Stomach (tissue), 4 donors: ENCODE results near the gene SCAF8.

Source experiments
- EP300 ChIP-seq: sonication (generic); formaldehyde crosslinking; IDR thresholded peaks from one replicate; pipeline ENCODE4 v1.6.1; 2017; ENCODE audit warnings: antibody characterized with exemption
- POLR2A ChIP-seq, 4 donors: fragments of 450-650 bp; IDR thresholded peaks; one replicate each; pipeline ENCODE4 v1.6.1; 2016; ENCODE audit warnings: antibody characterized with exemption in 4 of 4, control low read depth in 2 of 4, mild to moderate bottlenecking in 1 of 4, moderate library complexity in 1 of 4
- POLR2AphosphoS5 ChIP-seq, 3 donors: sonication (generic); formaldehyde crosslinking; IDR thresholded peaks; one replicate each; pipeline ENCODE4 v1.6.1; 2016; ENCODE audit warnings: antibody characterized with exemption in 3 of 3
- TF ChIP-seq, protein P1 (sequence below), 7 experiments: fragments of 450-650 bp in 4 of 7; fragments of 200-600 bp in 3 of 7; sonication (generic) in 3 of 7; IDR thresholded peaks; one replicate each; pipeline ENCODE4 v1.5.1; 2016 to 2019; ENCODE audit warnings: antibody characterized with exemption in 7 of 7, control low read depth in 2 of 7, mild to moderate bottlenecking in 1 of 7

GRCh38 chr6:154737424-154737823 lies 4.2 kb downstream of the SCAF8 start:
- TF ChIP-seq, protein P1, sequence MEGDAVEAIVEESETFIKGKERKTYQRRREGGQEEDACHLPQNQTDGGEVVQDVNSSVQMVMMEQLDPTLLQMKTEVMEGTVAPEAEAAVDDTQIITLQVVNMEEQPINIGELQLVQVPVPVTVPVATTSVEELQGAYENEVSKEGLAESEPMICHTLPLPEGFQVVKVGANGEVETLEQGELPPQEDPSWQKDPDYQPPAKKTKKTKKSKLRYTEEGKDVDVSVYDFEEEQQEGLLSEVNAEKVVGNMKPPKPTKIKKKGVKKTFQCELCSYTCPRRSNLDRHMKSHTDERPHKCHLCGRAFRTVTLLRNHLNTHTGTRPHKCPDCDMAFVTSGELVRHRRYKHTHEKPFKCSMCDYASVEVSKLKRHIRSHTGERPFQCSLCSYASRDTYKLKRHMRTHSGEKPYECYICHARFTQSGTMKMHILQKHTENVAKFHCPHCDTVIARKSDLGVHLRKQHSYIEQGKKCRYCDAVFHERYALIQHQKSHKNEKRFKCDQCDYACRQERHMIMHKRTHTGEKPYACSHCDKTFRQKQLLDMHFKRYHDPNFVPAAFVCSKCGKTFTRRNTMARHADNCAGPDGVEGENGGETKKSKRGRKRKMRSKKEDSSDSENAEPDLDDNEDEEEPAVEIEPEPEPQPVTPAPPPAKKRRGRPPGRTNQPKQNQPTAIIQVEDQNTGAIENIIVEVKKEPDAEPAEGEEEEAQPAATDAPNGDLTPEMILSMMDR (IDR thresholded peaks at IDR 0.05) = no peak
- no peak for TF ChIP-seq POLR2AphosphoS5 (IDR thresholded peaks at IDR 0.05)
- TF ChIP-seq EP300 = no peak
- no peak for TF ChIP-seq POLR2A (IDR thresholded peaks at IDR 0.05)
